ENCODE measurements around the gene FFAR1. TPM values are rescaled to one million over a fixed set of nuclear protein-coding genes. Genes with fewer than 3 reads are reported as not detected.

FFAR1 gene
- total and polyA plus RNA-seq, 2 of the 8 experiments (the other 6 are each of a cell fraction or from before 2014, with no cell fraction given) = not detected

DNA sequence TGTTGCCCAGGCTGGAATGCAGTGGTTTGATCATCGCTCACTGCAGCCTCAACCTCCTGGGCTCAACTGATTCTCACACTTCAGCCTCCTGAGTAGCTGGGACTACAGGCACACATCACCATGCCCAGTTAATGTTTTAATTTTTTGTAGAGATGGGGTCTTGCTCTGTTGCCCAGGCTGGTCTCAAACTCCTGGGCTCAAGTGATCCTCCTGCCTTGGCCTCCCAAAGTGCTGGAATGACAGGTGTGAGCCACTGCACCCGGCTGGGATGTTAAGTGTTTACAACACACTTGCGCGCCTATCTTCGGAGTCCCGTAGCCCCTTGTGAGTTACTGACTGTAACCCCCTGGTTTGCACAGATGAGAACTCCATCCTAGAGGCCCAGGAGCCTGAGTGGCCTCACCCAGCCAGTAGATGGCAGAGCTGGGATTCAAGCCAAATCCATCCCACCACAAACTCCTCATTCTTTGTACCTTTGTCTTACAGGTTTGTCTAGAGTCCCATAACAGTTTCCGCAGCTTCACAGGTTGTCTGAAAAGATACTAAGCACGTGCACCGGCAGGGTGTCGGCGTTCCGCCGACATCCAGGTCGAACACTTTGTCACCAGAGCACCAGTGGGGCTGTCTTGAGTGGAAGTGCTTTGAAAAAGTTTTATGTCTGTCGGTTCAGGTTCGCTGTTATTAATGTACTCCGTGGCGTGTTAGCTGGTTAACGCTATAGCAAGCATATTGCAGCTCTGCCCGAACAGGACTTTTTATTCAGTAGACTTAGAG lies 41.0 kb upstream of the FFAR1 start (continued):
- TF ChIP-seq CEBPB (IDR thresholded peaks at IDR 0.05; ENCODE audit: low read depth, low read length) (no peak), KDM5A (IDR thresholded peaks at IDR 0.05; ENCODE audit: low read length) (no peak), CTCF (IDR thresholded peaks at IDR 0.05; ENCODE audit: control extremely low read depth in 1 of 3, insufficient read depth in 1 of 3, low read depth in 1 of 3, low read length in 3 of 3) (peak; percentile 70 to 84 (median 72)), FOSL1 (IDR thresholded peaks at IDR 0.05; ENCODE audit: insufficient read depth, low read depth, low read length) (no peak), RBBP5 (IDR thresholded peaks at IDR 0.05; ENCODE audit: borderline replicate concordance, low read depth, low read length) (no peak), JUND (IDR thresholded peaks at IDR 0.05; ENCODE audit: low read length) (no peak), EP300 (IDR thresholded peaks at IDR 0.05; ENCODE audit: borderline replicate concordance in 1 of 2, low read depth in 2 of 2, low read length in 2 of 2) (no peak), CHD2 (IDR thresholded peaks at IDR 0.05; ENCODE audit: low read length) (no peak), BCL11A (IDR thresholded peaks at IDR 0.05; ENCODE audit: low read depth in 2 of 2, low read length in 2 of 2) (no peak), BACH1 (IDR thresholded peaks at IDR 0.05; ENCODE audit: low read length) (no peak), TEAD4 (IDR thresholded peaks at IDR 0.05; ENCODE audit: low read depth, low read length) (no peak), ASH2L (IDR thresholded peaks at IDR 0.05; ENCODE audit: low read length) (no peak), SIX5 (IDR thresholded peaks at IDR 0.05; ENCODE audit: low read depth, low read length) (no peak)
- TF ChIP-seq, protein P1, sequence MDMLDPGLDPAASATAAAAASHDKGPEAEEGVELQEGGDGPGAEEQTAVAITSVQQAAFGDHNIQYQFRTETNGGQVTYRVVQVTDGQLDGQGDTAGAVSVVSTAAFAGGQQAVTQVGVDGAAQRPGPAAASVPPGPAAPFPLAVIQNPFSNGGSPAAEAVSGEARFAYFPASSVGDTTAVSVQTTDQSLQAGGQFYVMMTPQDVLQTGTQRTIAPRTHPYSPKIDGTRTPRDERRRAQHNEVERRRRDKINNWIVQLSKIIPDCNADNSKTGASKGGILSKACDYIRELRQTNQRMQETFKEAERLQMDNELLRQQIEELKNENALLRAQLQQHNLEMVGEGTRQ (IDR thresholded peaks at IDR 0.05; ENCODE audit: low read length) = no peak
